Mesenchymal stem cell (in vitro differentiated cells and primary cell): ENCODE data around the gene FAM3A.
A peak's percentile ranks its signal among the peaks of the same experiment; 100 is the strongest.

Source experiments
- DNase-seq: peaks from one replicate; pipeline ENCODE4 v3.0.0-alpha.2; 2013
- H2AFZ ChIP-seq: one replicate; pipeline ENCODE4 v1.6.1; 2013; ENCODE audit warnings: low read depth, mild to moderate bottlenecking, control low read depth, inconsistent platforms, low read length, moderate library complexity
- H2AK5ac ChIP-seq: 2 replicates; pipeline ENCODE4 v1.6.1; 2013; ENCODE audit warnings: low read length, moderate library complexity, mild to moderate bottlenecking, inconsistent platforms; ENCODE audit not compliant: severe bottlenecking
- H2BK120ac ChIP-seq: one replicate; pipeline ENCODE4 v1.6.1; 2013; ENCODE audit warnings: low read depth, mild to moderate bottlenecking, inconsistent platforms, low read length, moderate library complexity
- H2BK12ac ChIP-seq, 2 experiments: one replicate each; pipeline ENCODE4 v1.6.1; 2013; ENCODE audit warnings: inconsistent platforms in 2 of 2, low read length in 2 of 2, mild to moderate bottlenecking in 2 of 2, moderate library complexity in 2 of 2, control low read depth in 1 of 2
- H2BK15ac ChIP-seq: one replicate; pipeline ENCODE4 v1.6.1; 2013; ENCODE audit warnings: mild to moderate bottlenecking, low read depth, inconsistent platforms; ENCODE audit not compliant: poor library complexity, severe bottlenecking
- H2BK5ac ChIP-seq: 2 replicates; pipeline ENCODE4 v1.6.1; 2013; ENCODE audit warnings: low read depth, mild to moderate bottlenecking, low read length, control low read depth, inconsistent platforms; ENCODE audit not compliant: poor library complexity, severe bottlenecking
- H3K14ac ChIP-seq, 2 experiments: one replicate each; pipeline ENCODE4 v1.6.1; 2013; ENCODE audit warnings: inconsistent platforms in 2 of 2, low read length in 2 of 2, control low read depth in 1 of 2, mild to moderate bottlenecking in 1 of 2, moderate library complexity in 1 of 2
- H3K18ac ChIP-seq, 2 experiments: one replicate each; pipeline ENCODE4 v1.6.1; 2013; ENCODE audit warnings: inconsistent platforms in 2 of 2, low read length in 2 of 2, control low read depth in 1 of 2, low read depth in 1 of 2, mild to moderate bottlenecking in 1 of 2
- H3K23ac ChIP-seq, 2 experiments: one replicate each; pipeline ENCODE4 v1.6.1; 2013; ENCODE audit warnings: inconsistent platforms in 2 of 2, low read length in 2 of 2, mild to moderate bottlenecking in 2 of 2, moderate library complexity in 2 of 2, control low read depth in 1 of 2
- H3K27ac ChIP-seq: 2 replicates; pipeline ENCODE4 v1.5.1; 2013; ENCODE audit warnings: mild to moderate bottlenecking, moderate library complexity, low read length, control low read depth, inconsistent platforms; ENCODE audit not compliant: poor library complexity, severe bottlenecking
- H3K27me3 ChIP-seq, 2 experiments: 2 replicates each; pipeline versions ENCODE4 v1.6.1 to v1.7.0; 2013; ENCODE audit warnings: low read length in 2 of 2, mild to moderate bottlenecking in 2 of 2, moderate library complexity in 2 of 2, control low read depth in 1 of 2, inconsistent platforms in 1 of 2; ENCODE audit not compliant: control insufficient read depth in 1 of 2, insufficient read depth in 1 of 2
- H3K36me3 ChIP-seq, 2 experiments: 2 replicates each; pipeline versions ENCODE4 v1.6.1 to v1.7.0; 2013; ENCODE audit warnings: low read length in 2 of 2, control low read depth in 1 of 2, inconsistent platforms in 1 of 2, low read depth in 1 of 2, mild to moderate bottlenecking in 1 of 2; ENCODE audit not compliant: insufficient read depth in 2 of 2, control insufficient read depth in 1 of 2
- H3K4ac ChIP-seq, 2 experiments: one replicate each; pipeline ENCODE4 v1.6.1; 2013; ENCODE audit warnings: inconsistent platforms in 2 of 2, low read length in 2 of 2, mild to moderate bottlenecking in 2 of 2, moderate library complexity in 2 of 2, control low read depth in 1 of 2, low read depth in 1 of 2
- H3K4me1 ChIP-seq: 2 replicates; pipeline ENCODE4 v1.6.1; 2013; ENCODE audit warnings: low read depth, low read length, control low read depth; ENCODE audit not compliant: control insufficient read depth, insufficient read depth
- H3K4me2 ChIP-seq: 2 replicates; pipeline ENCODE4 v1.6.1; 2013; ENCODE audit warnings: low read length, mild to moderate bottlenecking, inconsistent platforms; ENCODE audit not compliant: poor library complexity, severe bottlenecking
- H3K4me3 ChIP-seq, 2 experiments: 2 replicates each; pipeline versions ENCODE4 v1.5.1 to v1.7.0; 2013; ENCODE audit warnings: low read length in 2 of 2, mild to moderate bottlenecking in 2 of 2, control low read depth in 1 of 2, low read depth in 1 of 2; ENCODE audit not compliant: insufficient read depth in 1 of 2
- H3K79me1 ChIP-seq: replicated peaks from 2 replicates; pipeline ENCODE4 v1.6.1; 2013; ENCODE audit warnings: mild to moderate bottlenecking, control low read depth, low read length, inconsistent platforms; ENCODE audit not compliant: poor library complexity, severe bottlenecking
- H3K9ac ChIP-seq: 2 replicates; pipeline ENCODE4 v1.7.0; 2013; ENCODE audit warnings: mild to moderate bottlenecking, low read length, moderate library complexity
- H3K9me3 ChIP-seq: 2 replicates; pipeline ENCODE4 v1.7.0; 2013; ENCODE audit warnings: mild to moderate bottlenecking, low read length; ENCODE audit not compliant: control insufficient read depth
- H4K8ac ChIP-seq: one replicate; pipeline ENCODE4 v1.6.1; 2013; ENCODE audit warnings: inconsistent platforms, mild to moderate bottlenecking, low read length, moderate library complexity
- H4K91ac ChIP-seq: one replicate; pipeline ENCODE4 v1.6.1; 2013; ENCODE audit warnings: mild to moderate bottlenecking, low read length, inconsistent platforms
- whole genome bisulfite sequencing: methylation state at CpG from one replicate; pipeline ENCODE4 v1.1.7; 2013; ENCODE audit warnings: mixed read lengths; 5-methylcytosine and 5-hydroxymethylcytosine counted together

Gene FAM3A

DNA sequence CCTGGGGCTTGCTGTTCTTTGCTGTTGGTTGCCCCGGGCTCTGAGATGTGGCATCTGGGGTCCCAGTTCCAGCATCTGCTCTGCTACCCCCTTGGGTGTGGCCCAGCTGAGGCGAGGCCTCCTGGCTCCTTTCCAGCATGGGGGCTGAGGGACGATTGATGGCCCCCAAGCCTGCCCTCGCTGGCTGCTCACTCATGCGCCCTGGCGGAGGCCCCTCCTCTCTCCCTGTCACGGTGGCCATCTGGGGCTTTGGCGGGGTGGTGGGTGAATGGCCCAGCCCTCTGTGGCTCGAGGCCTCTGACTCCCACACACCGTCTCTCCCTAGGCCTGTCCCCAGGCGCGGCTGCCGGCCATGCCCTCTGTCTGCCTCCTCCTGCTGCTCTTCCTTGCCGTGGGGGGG is 56.2 kb downstream of the FAM3A start:
- peak overlapping the region; percentile 70 for H3K4me2 ChIP-seq
- H2AK5ac ChIP-seq, result no peak overlapping the region
- no peak overlapping the region for H4K91ac ChIP-seq
- no peak overlapping the region for H3K23ac ChIP-seq
- H3K14ac ChIP-seq, result no peak overlapping the region
- H3K9ac ChIP-seq, result peak overlapping the region; percentile 79
- peaks cover 29 to 49% of the 10 kb centered on the region in 2 experiments for H3K36me3 ChIP-seq
- no peak overlapping the region for H2BK15ac ChIP-seq
- H3K9me3 ChIP-seq, result no peaks in the 10 kb centered on the region
- H3K27ac ChIP-seq, result no peak overlapping the region
- no peak overlapping the region for H2BK120ac ChIP-seq
- no peak overlapping the region for H2BK12ac ChIP-seq
- H3K27me3 ChIP-seq, result no peaks in the 10 kb centered on the region
- H3K18ac ChIP-seq, result peak overlapping the region in 1 of 2 experiments; percentile 52
- H4K8ac ChIP-seq, result no peak overlapping the region
- peak overlapping the region; percentile 83 to 86 for H3K4me3 ChIP-seq
- H3K4me1 ChIP-seq, result peaks cover 18% of the 10 kb centered on the region
- H3K79me1 ChIP-seq, result peaks cover 8% of the 10 kb centered on the region
- WGBS, result 65% methylated on average over 11 of the region's 14 CpGs
- H3K4ac ChIP-seq, result peak overlapping the region in 1 of 2 experiments; percentile 28
- H2AFZ ChIP-seq, result no peak overlapping the region
- no peak overlapping the region for H2BK5ac ChIP-seq
- DNase-seq, result no peak

DNA sequence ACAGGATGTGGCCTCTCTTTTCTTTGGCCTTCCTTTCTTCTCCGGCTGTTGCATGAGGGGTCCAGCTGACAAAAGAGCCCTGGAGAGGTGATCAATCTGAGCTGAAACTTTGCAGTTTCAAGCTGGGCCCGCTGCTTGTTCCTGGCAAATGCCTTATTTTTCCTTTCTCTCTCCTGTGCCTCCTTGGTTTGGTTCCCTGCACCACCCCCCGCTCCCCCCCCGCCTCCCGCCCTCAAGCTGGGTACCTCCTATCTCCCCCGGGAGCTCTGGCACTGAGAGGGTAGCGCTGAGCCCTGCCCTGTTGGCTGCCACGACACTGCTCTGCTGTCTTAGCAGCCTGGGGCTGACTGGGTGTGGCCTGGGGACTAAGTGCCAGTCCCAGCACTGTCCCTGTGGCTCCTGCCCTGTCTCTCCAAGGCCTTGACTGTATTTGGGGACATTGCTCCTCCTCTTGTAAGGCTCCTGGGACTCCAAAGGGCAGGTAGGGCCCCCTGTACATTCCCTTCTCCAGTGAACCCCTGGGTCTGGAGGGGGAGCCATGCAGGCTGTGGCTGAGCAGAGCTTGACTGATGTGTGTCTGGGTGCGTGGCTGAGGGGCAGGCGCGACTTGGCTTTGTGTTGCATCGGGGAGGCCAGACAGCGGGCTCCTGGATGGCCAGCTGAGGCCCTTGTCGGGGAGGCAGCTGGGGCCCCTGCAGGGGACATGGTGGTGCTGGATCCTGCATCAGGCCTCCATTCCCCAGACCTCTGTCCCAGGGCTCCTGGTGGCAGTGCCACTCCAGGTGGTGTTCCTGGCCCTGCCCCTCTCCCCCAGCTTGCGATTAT is 56.9 kb downstream of the FAM3A start:
- peak overlapping the region; percentile 49 for H2BK120ac ChIP-seq
- peaks cover 6% of the 10 kb centered on the region for H3K79me1 ChIP-seq
- H2BK5ac ChIP-seq, result no peak overlapping the region
- peak overlapping the region; percentile 79 for H3K9ac ChIP-seq
- peak overlapping the region in 1 of 2 experiments; percentile 89 for H3K4ac ChIP-seq
- H2AFZ ChIP-seq, result no peak overlapping the region
- peaks cover 18% of the 10 kb centered on the region for H3K4me1 ChIP-seq
- H3K23ac ChIP-seq, result peak overlapping the region in 1 of 2 experiments; percentile 96
- H3K9me3 ChIP-seq, result no peaks in the 10 kb centered on the region
- peak overlapping the region in 1 of 2 experiments; percentile 99 for H3K14ac ChIP-seq
- H4K91ac ChIP-seq, result no peak overlapping the region
- peak overlapping the region; percentile 23 for H4K8ac ChIP-seq
- 22% methylated on average over 12 of the region's 15 CpGs for WGBS
- H3K36me3 ChIP-seq, result peaks cover 28 to 42% of the 10 kb centered on the region in 2 experiments
- DNase-seq, result no peak
- no peaks in the 10 kb centered on the region for H3K27me3 ChIP-seq
- no peak overlapping the region for H3K27ac ChIP-seq
- peak overlapping the region in 1 of 2 experiments; percentile 91 for H3K18ac ChIP-seq
- H2AK5ac ChIP-seq, result no peak overlapping the region
- no peak overlapping the region for H2BK15ac ChIP-seq
- peak overlapping the region; percentile 71 for H3K4me2 ChIP-seq
- no peak overlapping the region for H2BK12ac ChIP-seq
- H3K4me3 ChIP-seq, result peak overlapping the region; percentile 83 to 86

DNA sequence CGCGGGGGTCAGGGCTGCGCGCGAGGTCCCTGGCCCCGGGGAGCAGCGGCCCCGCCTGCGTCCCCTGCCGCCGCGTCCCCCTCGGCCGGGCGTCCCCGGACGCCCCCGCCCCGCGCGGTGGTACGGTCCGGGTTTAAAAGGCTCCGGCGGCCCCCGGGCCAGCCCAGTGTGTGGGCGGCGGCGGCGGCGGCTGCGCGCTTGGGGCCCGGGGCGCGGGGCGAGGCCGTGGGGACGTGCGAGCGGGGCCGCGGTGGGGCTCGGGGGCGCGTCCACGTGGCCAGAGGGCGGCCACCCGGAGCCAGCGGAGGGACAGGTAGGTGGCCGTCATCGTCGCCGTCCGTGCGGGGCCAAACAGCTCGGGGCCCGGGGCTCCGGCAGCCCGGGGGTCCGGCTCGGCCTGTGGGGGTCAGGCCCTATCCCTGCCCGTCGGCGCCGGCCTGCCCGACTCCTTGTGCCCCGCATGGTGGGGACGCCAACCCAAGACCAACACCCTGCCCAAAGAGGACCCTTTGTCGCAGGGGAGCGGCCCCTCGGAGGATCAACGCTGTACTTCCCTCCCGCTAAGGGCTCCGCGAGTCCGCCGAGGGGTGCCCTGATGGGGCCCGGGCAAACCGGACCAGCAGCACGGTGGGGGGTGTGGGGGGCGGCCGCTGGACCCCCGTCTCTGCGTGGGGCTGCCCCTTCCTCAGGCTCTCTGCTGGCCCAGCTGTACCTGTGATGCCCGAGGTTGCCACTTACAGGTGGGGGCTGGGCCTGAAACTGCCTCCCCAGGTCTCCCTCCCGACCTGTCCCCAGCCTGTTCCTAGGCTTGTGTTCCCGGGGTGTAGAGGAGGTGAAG is 57.7 kb downstream of the FAM3A start, which contains the start of gene PLXNA3:
PLXNA3 (plus strand) TSS at position 166 of the 838 bp plus-strand sequence. CDS start 1,903 bp downstream, outside the sequence.
- DNase-seq, result no peak
- Histone ChIP-seq H3K36me3 (peaks cover 24 to 34% of the 10 kb centered on the region in 2 experiments), H3K27ac (no peak within 1 kb of the TSS), H2AK5ac (no peak within 1 kb of the TSS), H3K4me2 (peak within 1 kb of the TSS; percentile 71), H3K9me3 (no peaks in the 10 kb centered on the region), H4K91ac (peak within 1 kb of the TSS; percentile 50), H3K23ac (peak within 1 kb of the TSS in 1 of 2 experiments; percentile 96), H3K9ac (peak within 1 kb of the TSS; percentile 79), H3K27me3 (no peaks in the 10 kb centered on the region), H2BK120ac (peak within 1 kb of the TSS; percentile 92), H3K4ac (peak within 1 kb of the TSS in 1 of 2 experiments; percentile 89), H3K4me3 (peak within 1 kb of the TSS; percentile 83 to 86), H3K79me1 (peaks cover 4% of the 10 kb centered on the region), H2BK5ac (no peak within 1 kb of the TSS), H2AFZ (no peak within 1 kb of the TSS), H2BK15ac (peak within 1 kb of the TSS; percentile 28), H3K14ac (peak within 1 kb of the TSS in 1 of 2 experiments; percentile 99), H4K8ac (no peak within 1 kb of the TSS), H3K4me1 (peaks cover 18% of the 10 kb centered on the region), H2BK12ac (no peak within 1 kb of the TSS), H3K18ac (peak within 1 kb of the TSS in 1 of 2 experiments; percentile 91)
- under 1% methylated on average over 13 of the region's 88 CpGs for WGBS
